NOMO-1 treated with dmso at 0.1 percent for 144 hours (cell line): Measurements from ENCODE around the gene FRMD4A.
A peak's percentile ranks its signal among the peaks of the same experiment; 100 is the strongest.

Source experiments
- DNase-seq: peaks from one replicate; lab custom pipeline; 2025; ENCODE audit not compliant: unreplicated experiment; lab: John Stamatoyannopoulos, UW

Gene FRMD4A

GRCh38 chr10:14192746-14193145 lies 138.0 kb downstream of the FRMD4A start:
- DNase-seq, result no peak

- DNase-seq, result no peak
Measured at GRCh38 chr10:14191871-14192270, 138.9 kb downstream of the FRMD4A start.

GRCh38 chr10:14191407-14191806 lies 139.3 kb downstream of the FRMD4A start:
- DNase-seq, result no peak

- no peak for DNase-seq
Measured at GRCh38 chr10:14190702-14191101, 140.0 kb downstream of the FRMD4A start.

GRCh38 chr10:14186245-14186644 lies 144.5 kb downstream of the FRMD4A start:
- peak; percentile 7 for DNase-seq

GRCh38 chr10:14185316-14186045 lies 145.2 kb downstream of the FRMD4A start:
- peak; percentile 76 for DNase-seq

- peak; percentile 60 for DNase-seq
Measured at GRCh38 chr10:14184841-14185315, 145.8 kb downstream of the FRMD4A start.

- no peak for DNase-seq
Measured at GRCh38 chr10:14182781-14183180, 147.9 kb downstream of the FRMD4A start.

GRCh38 chr10:14181567-14181936 lies 149.2 kb downstream of the FRMD4A start:
- DNase-seq, result no peak

GRCh38 chr10:14180911-14181566 lies 149.7 kb downstream of the FRMD4A start:
- no peak for DNase-seq

- peak; percentile 18 for DNase-seq
Measured at GRCh38 chr10:14179251-14179650, 151.5 kb downstream of the FRMD4A start.

- no peak for DNase-seq
Measured at GRCh38 chr10:14173706-14174594, 156.8 kb downstream of the FRMD4A start.

- no peak for DNase-seq
Measured at GRCh38 chr10:14173391-14173705, 157.4 kb downstream of the FRMD4A start.

GRCh38 chr10:14172336-14172950 lies 158.3 kb downstream of the FRMD4A start:
- DNase-seq, result no peak

GRCh38 chr10:14171336-14171735 lies 159.4 kb downstream of the FRMD4A start:
- DNase-seq, result no peak

GRCh38 chr10:14163377-14164086 lies 167.2 kb downstream of the FRMD4A start:
- DNase-seq, result no peak

GRCh38 chr10:14162629-14163344 lies 167.9 kb downstream of the FRMD4A start:
- DNase-seq, result no peak

- DNase-seq, result no peak
Measured at GRCh38 chr10:14162061-14162460, 168.7 kb downstream of the FRMD4A start.

- no peak for DNase-seq
Measured at GRCh38 chr10:14160299-14160698, 170.4 kb downstream of the FRMD4A start.

- DNase-seq, result no peak
Measured at GRCh38 chr10:14158575-14158974, 172.1 kb downstream of the FRMD4A start.
